ENCODE measurements around the gene MAGI2. TPM values are rescaled to one million over a fixed set of nuclear protein-coding genes. Genes with fewer than 3 reads are reported as not detected.

The MAGI2 gene
- total RNA-seq, 1 experiment from 2014 or later: 14.3 TPM

DNA sequence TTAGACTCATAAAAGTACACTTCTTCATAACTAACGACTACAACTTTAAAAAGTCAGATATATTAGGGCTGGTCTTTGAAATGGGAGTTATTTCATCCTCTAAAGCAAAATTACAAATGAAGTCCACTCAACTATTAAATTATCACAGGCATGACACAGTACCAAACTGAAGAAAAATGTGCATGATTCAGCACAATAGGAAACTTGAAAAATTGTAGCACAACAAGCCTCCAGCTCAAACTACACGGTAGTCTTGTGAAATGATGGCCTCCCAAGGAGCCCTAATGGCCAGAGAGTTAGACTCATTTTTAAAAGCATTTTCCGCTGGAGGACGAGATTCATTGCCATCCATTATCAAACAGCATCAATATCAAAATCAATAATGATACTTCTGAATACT is 76.4 kb downstream of the MAGI2 start:
- Mint-ChIP-seq H3K27ac (no peak overlapping the region), H3K4me3 (no peak overlapping the region), H3K27me3 (ENCODE audit: low read depth) (no peaks in the 10 kb centered on the region), H3K36me3 (ENCODE audit: insufficient read depth in 1 of 3, low read depth in 3 of 3) (no peaks in the 10 kb centered on the region), H3K4me1 (no peaks in the 10 kb centered on the region), H3K9me3 (no peaks in the 10 kb centered on the region)
- Histone ChIP-seq H3K79me1 (ENCODE audit: insufficient read depth, low read depth, low read length, poor library complexity, severe bottlenecking) (no peaks in the 10 kb centered on the region), H3K4me1 (ENCODE audit: insufficient read depth, low read length) (no peaks in the 10 kb centered on the region), H3K23me2 (ENCODE audit: insufficient read length, low read depth, low read length, poor library complexity, severe bottlenecking) (no peaks in the 10 kb centered on the region), H3K23ac (ENCODE audit: insufficient read length, low read depth, low read length) (no peak overlapping the region), H3K56ac (ENCODE audit: insufficient read length, low read depth, low read length) (no peak overlapping the region), H3K18ac (ENCODE audit: insufficient read length, low read depth, low read length) (no peak overlapping the region), H3K14ac (ENCODE audit: insufficient read depth, low read length) (no peak overlapping the region), H2BK20ac (ENCODE audit: low read depth, low read length, poor library complexity, severe bottlenecking) (no peak overlapping the region), H3K27ac (ENCODE audit: insufficient read length, low read depth, low read length) (no peak overlapping the region), H2AFZ (ENCODE audit: low read length) (no peak overlapping the region), H2BK15ac (ENCODE audit: low read depth, low read length) (no peak overlapping the region), H3K27me3 (ENCODE audit: insufficient read depth, low read length) (no peaks in the 10 kb centered on the region), H3K9me3 (ENCODE audit: control insufficient read depth, low read depth, low read length) (no peaks in the 10 kb centered on the region), H2BK12ac (ENCODE audit: insufficient read length, low read depth, low read length) (no peak overlapping the region), H2AK5ac (ENCODE audit: insufficient read length, low read length) (no peak overlapping the region), H3K4me2 (ENCODE audit: insufficient read depth, insufficient read length, low read length) (no peak overlapping the region), H4K8ac (replicated peaks; ENCODE audit: insufficient read length, low read depth, low read length) (no peak overlapping the region), H2BK5ac (ENCODE audit: insufficient read length, low read length) (no peak overlapping the region), H3K79me2 (ENCODE audit: insufficient read depth, low read length) (no peaks in the 10 kb centered on the region), H3K9ac (ENCODE audit: extremely low read depth, insufficient read length, low read length) (no peak overlapping the region), H3K4ac (ENCODE audit: low read depth, low read length) (no peak overlapping the region), H4K20me1 (ENCODE audit: control insufficient read depth, insufficient read depth, insufficient read length) (no peaks in the 10 kb centered on the region), H4K91ac (ENCODE audit: insufficient read length, low read depth, low read length) (no peak overlapping the region), H3T11ph (ENCODE audit: low read length) (no peak overlapping the region), H4K5ac (ENCODE audit: insufficient read length, low read depth, low read length) (no peak overlapping the region), H2BK120ac (ENCODE audit: low read depth, low read length, poor library complexity, severe bottlenecking) (no peak overlapping the region)
- DNase-seq: no peak
- no peak for TF ChIP-seq CTCF (conservative IDR thresholded peaks at IDR 0.05)
- WGBS (ENCODE audit: extremely low coverage, insufficient read length, low lambda C conversion rate): no CpG with 5 or more reads among the region's 4 CpGs
